Mammary epithelial cell (primary cell): ENCODE results near the gene RCL1.

ENCODE experiments used
- CTCF ChIP-seq, 2 donors: IDR thresholded peaks in 1 of 2; conservative IDR thresholded peaks in 1 of 2; 2 replicates each; pipeline ENCODE4 v1.5.1; 2011 to 2012; ENCODE audit warnings: inconsistent platforms in 2 of 2, low read length in 2 of 2, mild to moderate bottlenecking in 2 of 2, control low read depth in 1 of 2, low read depth in 1 of 2; ENCODE audit not compliant: insufficient read depth in 1 of 2; ENCODE audit errors: extremely low read depth in 1 of 2
- EZH2 ChIP-seq: IDR thresholded peaks from 2 replicates; pipeline ENCODE4 v1.6.1; 2012; ENCODE audit warnings: low read length, inconsistent platforms, borderline replicate concordance

- TF ChIP-seq CTCF (conservative IDR thresholded peaks at IDR 0.05 in 1 of 2, IDR thresholded peaks at IDR 0.05 in 1 of 2; ENCODE audit: extremely low read depth in 1 of 2, insufficient read depth in 1 of 2, low read depth in 1 of 2, low read length in 2 of 2) (peak; percentile 62 to 85), EZH2 (no peak)
These were observed 4.5 kb downstream of the RCL1 start for GRCh38 chr9:4796988-4797853.
